GM18867 (cell line): ENCODE measurements around the gene TIMP2.
"Not testable (repeated sequence)": the region's sequence is repeated elsewhere in the genome, so short reads cannot be mapped to it uniquely, and the experiment has no call there.

Source experiments
- ATAC-seq: cut with Tn5 transposase; IDR thresholded peaks from one replicate; pipeline ENCODE4 v1.9.1; 2021; ENCODE audit warnings: mild to moderate bottlenecking, moderate library complexity; ENCODE audit not compliant: unreplicated experiment

The TIMP2 gene

DNA sequence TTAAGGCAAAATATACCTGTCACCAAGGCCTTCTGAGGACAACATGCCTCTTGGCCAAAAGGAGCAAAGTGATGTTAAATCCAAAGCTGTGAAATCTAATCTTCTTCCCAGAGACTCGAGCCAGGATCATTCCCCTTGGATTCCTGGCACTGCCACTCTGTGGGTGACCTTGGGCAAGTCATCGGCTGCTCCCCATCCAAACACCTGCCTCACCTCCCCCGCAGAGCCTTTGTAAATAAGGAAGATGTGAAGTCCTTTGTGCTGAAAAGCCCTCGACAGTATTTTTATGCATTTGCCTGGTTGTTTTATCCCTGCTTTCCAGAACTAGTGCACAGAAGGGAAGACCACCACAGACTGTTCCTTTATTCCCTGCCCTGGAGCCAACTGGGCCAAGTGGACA is 16.8 kb downstream of the TIMP2 start:
- ATAC-seq: no peak

GRCh38 chr17:78905541-78905940 is 19.6 kb downstream of the TIMP2 start:
- ATAC-seq: no peak

- ATAC-seq: no peak
These were observed 20.1 kb downstream of the TIMP2 start for GRCh38 chr17:78905116-78905515.

DNA sequence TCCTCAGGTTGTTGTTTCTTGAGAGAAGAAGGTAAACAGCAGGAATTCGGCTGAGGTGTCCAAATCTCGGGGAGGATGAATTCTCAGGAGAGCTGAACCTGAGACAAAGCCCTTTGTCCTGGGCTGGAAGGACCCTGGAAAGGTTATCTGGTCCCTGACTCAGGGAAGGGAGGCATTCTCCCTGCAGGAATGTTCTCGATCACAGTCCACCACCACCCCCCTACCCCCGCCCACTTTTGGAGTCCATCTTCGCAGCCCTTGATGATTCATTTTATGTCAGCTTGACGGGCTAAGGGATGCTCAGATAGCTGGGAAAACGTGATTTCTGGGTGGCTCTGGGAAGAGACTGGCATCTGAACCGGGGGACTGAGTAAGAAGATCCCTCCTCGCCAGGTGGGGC is 20.8 kb downstream of the TIMP2 start:
- ATAC-seq: no peak

- ATAC-seq: no peak
These were observed 21.9 kb downstream of the TIMP2 start, which contains the start of gene CEP295NL for GRCh38 chr17:78903101-78903779. Gene CEP295NL (minus strand): TSS chr17:78903201. CDS start chr17:78901828, 1,373 bp downstream.

DNA sequence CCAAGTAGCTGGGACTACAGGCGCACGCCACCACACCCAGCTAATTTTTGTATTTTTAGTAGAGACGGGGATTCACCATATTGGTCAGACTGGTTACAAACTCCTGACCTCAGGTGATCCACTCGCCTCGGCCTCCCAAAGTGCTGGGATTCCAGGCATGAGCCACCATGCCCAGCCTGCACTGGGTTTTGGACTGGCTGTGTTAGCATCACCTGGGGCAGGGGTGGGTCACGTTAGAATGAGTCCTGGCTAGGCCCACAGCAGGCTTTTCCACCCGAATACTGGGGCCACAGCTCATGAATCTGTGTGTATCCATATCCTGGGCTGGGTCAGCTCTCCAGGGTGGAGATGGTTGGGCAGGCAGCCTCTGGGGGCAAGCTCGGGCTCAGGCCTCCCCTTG is 23.0 kb downstream of the TIMP2 start:
- ATAC-seq: not testable (repeated sequence)

DNA sequence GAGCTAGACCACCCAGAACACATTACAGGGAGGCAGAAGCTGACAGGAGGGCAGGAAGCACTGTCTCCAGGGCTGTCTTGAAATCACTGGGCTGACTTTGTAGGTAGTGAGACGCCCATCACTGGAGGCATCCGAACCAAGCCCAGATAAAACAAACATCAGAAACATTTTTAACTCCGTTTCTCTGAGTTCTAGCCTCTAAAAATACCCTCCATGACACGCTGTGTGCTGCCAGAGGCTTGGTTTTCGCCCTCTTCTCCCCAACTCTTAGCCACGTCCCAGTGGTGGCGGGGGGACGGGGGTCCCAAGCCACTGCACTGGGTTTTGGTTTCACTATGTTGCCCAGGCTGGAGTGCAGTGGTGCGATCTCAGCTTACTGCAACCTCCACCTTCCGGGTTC is 23.4 kb downstream of the TIMP2 start:
- no peak for ATAC-seq

DNA sequence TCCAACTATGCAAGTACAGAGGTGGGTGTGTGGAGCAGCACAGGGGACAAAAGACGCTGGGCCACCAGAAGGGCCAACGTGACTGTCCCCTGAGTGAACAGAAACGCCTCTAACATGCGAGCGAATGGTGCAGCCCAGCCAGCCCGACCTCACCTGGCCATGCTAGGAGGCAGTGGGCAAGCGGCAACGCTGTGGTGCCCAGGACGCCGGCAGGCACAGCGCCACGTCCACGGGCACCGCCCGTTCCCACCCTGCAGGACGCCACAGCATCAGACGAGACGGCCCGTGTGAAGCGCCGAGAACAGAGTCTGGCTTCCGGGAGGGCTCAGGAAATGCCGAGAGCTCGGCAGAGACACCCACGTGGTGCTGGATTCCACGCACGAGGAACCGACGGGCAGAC is 24.4 kb downstream of the TIMP2 start:
- no peak for ATAC-seq

GRCh38 chr17:78899361-78900260 is 25.6 kb downstream of the TIMP2 start:
- ATAC-seq: no peak

DNA sequence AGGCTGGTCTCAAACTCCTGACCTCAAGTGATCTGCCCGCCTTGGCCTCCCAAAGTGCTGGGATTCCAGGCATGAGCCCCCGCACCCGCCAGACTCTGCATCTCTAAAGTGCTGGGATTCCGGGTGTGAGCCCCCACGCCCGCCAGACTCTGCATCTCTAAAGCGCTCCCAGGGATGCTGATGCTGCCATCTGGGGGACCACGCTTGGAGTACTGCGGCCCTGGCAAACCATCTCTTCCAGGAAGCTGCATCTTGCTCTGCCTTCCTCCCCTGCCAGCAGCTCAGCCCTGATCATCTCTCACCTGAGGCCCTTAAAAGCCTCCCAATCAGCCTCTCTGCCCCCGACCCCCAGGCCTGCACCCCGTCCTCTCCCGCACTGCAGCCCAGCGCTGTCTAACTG is 26.2 kb downstream of the TIMP2 start:
- ATAC-seq: no peak

GRCh38 chr17:78898075-78898836 is 26.9 kb downstream of the TIMP2 start:
- no peak for ATAC-seq

- no peak for ATAC-seq
These were observed 27.5 kb downstream of the TIMP2 start for GRCh38 chr17:78897664-78898047.

- ATAC-seq: no peak
These were observed 28.1 kb downstream of the TIMP2 start for GRCh38 chr17:78896834-78897663.

DNA sequence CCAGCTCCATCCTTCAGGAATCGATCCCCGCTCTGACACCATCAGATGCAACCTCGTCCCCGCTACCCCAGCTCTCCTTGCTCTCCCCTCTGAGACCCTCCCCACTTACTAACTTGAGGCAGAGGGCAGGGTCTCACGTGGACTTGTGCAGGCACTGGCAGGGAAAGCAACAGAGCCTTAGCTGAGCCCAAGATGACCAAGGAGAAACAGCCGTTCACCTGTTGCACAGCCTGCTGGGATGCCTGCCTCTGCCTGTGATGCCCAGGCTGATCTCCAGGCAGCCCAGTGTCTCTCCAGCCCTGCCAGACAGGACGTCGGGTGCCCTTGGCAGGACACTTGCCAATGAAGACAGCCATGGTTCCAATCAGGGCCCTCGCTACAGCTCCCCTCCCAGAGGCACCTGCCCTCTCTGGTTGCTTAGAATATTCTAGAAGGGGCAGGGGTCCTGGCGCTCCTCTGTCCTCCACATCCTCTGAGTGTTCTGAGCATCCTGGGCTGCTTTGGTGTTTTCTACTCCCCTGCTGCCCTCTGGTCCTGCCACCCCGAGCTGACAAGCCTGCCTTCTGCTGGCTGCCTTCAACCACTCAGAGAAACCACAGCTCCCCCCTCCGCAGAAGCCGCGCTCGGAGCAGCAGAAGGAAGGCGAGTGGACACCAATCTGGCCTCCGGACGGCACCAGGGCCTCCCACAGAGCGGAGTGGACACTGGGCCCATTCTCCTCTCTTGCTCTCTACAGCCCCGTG is 28.9 kb downstream of the TIMP2 start:
- no peak for ATAC-seq

DNA sequence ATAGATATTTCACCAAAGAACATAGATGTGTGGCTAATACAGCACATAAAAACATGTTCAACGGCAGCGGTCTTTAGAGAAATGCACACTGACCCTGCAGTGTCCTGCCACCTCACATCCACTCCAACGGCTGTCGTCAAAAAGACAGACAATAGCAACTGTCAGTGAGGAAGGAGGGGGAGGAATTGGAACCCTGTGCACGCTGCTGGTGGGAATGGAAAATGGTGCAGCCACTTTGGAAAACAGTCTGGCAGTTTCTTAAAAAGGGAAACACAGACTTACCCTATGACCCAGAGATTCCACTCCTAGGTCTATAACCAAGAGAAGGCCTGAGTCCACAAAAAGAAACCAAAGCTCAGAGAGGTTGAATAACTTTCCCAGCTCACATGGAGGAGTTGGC is 29.9 kb downstream of the TIMP2 start:
- ATAC-seq: no peak

GRCh38 chr17:78893684-78894083 is 31.5 kb downstream of the TIMP2 start:
- ATAC-seq: no peak

DNA sequence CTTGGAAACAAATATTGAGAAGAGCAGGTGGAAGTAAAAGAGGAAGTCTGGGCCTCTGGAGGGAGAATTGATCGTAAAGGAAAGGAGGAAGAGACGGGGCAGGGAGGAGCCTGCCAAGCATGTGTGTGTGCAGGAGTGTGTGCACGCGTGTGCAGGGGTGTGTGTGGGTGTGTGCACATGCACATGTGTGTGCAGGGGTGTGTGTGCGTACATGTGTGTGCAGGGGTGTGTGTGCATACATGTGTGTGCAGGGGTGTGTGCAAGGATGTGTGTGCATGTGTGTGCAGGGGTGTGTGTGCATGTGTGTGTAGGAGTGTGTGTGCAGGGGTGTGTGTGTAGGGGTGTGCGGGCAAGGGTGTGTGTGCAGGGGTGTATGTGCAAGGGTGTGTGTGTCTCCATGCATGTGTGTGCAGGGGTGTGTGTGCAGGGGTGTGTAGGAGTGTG is 32.2 kb downstream of the TIMP2 start:
- ATAC-seq: no peak

DNA sequence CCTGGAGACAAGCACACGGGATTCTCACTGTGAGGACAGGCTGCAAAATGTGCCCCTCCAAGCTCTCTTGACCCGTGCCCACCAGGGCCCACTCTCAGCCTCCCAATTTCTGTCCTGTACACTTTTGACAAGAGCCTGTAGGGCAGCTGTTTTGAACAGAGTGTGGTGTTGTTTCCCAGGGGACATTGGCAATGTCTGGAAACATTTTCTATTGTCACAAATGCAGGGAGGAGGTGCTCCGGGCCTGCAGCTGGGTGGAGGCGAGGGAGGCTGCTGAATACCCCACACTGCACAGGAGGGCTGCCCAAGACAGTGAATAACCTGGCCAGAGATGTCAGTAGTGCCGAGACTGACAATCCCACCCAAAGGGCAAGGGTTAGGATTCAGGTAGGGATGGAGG is 32.7 kb downstream of the TIMP2 start:
- ATAC-seq: no peak

DNA sequence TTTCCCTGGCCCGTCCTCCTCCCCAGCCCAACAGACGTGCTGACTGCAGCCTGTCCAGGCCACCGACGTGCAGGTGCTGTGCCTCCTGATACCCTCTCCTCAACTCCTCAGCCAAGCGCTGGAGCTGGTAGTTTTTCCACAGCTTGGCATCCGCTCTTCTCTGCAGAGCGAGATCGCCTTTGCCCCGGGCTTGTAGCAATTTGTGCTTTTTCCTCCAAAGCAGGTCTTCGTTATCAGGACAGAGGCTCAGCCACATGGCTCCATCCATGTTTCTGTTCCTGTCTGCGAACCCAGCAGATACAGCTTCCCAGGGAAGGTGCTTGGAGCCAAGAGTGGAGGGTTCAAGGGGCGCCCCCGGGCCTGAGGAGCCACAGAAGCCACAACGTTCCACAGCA is 33.1 kb downstream of the TIMP2 start:
- no peak for ATAC-seq
